ENCODE data around the gene LRGUK.
"Not testable (repeated sequence)": the region's sequence is repeated elsewhere in the genome, so short reads cannot be mapped to it uniquely, and the experiment has no call there.

Gene LRGUK

DNA sequence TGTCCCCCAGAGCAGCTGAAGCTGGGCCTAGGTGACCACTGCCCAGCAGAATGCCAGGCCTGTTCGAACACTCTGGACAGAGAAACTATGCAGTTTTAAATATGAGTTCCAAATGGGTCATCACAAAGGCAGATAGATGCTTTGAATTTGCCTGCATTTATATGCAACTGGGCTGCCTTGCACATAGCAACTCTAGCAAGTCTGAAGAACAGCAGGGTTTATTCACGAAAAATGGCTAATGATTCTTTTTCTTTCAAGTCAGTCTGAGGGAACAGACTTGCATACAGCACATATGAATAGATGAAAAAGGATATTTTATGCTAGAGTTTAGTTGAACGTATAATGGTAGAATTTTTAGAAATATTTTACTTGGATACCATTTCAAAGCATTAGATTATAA is 121.1 kb downstream of the LRGUK start:
- no peak for DNase-seq

DNA sequence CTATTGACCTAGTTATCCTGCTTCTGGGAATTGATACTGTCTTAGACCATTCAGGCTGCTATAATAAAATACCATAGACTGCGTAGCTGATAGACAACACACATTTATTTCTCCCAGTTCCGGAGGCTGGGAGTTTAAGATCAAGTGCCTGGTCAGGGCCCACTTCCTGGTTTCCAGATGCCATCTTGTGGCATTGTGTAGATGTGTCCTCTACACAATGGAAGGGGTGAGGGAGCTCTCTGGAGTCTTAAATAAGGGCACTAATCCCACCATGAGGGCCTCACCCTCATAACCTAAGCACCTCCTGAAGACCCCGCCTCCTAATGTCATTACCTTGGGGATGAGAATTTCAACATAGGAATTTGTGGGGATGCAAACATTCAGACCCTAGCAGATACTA is 127.2 kb downstream of the LRGUK start:
- no peak for DNase-seq

DNA sequence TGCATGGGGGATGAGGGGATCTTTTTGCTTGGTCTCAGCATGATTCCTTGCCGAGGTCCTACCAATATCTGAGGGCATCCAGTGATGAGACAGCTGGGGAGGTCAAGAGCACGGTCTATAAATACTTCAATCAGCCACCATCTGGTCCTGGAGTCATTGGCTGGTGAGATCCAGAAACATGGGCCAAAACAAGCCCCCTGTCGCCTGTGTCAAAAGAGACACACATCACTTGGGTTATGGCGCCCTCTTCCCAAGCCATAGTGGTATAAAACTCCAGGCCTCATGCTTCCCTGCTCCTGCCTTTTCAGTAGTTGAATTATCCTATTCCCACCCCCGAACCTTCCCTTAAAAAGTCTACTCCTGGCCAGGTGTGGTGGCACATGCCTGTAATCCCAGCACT is 128.7 kb downstream of the LRGUK start:
- DNase-seq: no peak

DNA sequence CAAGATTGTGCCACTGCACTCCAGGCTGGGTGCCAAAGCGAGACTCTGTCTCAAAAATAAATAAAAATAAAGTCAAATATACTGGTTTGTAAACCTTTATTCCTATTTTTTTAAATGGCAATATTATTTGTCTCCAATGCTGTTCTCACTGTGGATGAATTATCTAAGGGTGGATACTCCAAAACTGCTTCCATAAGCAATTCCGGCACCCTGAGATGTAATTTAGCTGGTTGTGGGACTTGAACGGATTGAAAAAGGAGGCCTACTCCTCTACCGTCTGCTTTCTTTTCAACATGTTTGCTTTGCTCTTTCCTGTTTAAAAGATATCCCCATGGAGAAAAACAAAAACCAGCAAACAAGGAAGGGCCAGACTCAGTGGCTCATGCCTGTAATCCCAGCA is 135.2 kb downstream of the LRGUK start:
- no peak for DNase-seq

DNA sequence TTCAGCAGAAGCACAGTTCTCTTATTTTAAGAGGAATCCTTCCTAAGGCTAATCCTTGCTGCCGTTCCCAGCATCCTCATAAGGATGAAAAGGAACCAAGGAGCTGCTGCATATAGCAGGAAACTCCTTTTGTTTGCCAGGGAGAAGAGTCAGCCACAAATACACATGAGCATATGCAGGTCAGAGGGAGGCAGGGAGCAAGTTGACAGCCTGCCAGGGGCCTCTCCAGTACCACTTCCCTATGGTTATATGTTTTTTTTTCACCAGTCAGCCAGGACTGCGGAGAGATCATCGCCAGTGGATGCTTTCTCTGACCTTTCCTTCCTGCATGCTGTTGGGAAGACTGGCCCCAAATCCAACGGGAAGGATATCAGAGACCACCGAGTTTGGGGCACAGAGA is 149.8 kb downstream of the LRGUK start:
- no peak for DNase-seq

DNA sequence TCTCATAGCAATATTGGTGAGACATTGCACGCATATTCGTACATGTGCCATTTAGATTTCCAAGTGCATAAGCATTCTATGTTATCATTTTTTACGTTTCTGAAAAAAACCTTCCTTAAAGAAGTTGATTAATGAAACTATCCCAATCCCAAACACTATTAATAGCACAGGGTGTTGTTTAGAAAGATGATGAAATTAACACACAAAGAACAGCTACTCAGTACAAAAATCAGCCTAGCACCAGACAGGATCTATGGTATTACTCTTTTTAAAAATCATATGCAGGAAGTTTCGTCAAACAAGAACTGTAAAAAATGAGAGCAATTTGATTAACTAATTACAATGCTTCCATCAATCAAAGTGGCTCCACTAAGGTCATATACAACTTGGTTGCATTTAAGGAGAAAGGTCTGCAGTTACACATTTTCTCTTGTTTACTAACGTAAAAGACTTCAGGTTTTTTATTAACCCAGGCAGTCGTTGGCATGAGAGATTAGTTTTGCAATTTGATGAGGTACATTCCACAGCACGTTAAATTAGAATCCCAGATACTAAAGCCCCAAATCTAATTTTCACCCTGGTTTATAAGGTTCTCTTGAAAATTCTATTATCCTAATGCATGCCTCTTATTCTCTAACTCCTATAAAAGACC is 151.5 kb downstream of the LRGUK start:
- no peak for DNase-seq

DNA sequence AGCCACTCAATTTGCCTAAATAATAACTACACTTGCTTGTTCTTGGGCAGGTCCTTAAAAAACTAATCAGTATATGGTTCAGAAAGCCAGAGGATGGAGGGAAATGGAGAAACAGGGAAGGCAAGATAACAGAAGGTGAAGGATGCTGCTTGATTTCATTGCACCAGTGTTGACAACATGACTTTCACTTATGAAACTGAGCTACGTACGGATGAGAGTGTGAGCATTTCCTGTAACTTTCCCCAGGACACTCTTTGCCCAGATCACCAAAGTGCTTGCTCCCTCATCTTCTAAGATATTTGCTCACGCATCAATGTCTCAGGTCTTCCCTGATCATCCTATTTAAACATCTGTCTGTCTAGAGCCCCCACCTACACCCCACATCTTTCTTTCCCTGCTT is 152.2 kb downstream of the LRGUK start:
- DNase-seq: no peak

DNA sequence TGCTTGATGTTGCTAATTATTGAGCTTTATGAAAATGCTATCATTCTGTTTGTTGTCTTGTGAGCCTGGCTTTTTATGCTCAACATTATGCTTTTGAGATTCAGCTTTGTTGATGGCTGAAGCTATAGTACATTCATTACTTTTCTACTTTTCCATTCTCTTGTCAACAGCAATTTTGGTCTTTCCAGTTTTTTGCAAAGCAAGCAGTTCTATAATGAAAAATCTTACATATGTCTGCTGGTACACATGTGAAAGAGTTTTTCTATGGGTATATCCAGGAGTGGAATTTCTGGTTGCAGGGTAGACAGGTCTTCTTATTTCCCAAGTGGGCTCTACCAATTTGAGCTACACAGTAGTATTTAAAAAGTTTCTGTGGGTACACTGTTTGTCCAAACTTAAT is 152.8 kb downstream of the LRGUK start:
- DNase-seq: no peak

DNA sequence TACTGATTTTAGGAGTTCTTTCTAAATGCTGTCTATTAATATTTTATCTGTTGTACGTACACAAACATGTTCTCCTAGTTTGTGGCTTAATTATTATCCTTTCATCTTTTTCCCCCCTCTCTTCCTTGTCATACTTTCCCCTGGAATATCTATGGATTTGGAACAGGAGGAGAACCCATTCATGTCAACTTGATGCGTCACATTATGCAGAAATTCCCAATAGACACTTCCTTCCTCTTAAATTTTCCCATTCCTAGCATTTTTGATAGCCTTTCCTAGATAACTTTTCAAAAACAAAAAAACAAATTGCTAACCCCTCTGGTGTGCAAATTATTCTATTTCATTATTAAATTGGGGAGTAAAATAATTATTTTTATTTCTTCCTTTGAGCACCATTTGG is 153.4 kb downstream of the LRGUK start:
- no peak for DNase-seq

DNA sequence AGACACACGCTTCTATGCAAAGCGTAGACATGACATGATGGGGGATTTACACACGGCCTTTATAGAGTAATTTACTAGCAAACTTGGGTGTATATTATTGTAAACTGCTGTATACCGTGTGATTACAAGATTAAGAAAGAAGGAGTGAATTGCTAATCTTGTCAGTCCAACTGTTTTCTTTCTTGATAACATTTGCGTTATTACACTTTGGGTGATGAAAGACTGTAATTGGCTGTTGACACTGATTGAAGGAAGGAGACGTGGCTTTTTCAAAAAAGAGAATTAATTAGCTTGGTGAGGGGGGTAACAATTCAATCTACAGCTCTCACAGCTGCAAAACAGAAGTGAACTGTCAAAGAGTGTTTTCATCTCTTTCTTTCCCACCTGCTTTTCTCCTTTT is 156.9 kb downstream of the LRGUK start:
- DNase-seq: no peak

DNA sequence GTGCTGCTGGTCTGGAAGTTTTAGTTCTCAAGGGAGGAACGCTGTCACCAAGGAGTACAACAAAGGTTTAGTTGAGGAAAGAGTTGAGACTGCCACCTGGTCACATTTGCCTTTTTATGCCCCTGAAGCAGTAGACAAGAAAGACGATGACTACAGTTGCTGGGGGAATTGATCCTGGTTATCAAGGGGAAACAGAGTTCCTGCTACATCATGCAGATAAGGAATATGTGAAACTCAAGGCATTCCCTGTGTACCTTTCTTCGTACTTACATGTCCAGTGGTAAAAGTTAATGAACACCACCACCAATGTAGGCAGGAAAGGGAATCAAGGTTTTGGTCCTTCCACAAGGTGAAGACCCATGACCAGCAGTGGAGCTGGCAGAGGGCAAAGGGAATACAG is 157.8 kb downstream of the LRGUK start:
- no peak for DNase-seq

DNA sequence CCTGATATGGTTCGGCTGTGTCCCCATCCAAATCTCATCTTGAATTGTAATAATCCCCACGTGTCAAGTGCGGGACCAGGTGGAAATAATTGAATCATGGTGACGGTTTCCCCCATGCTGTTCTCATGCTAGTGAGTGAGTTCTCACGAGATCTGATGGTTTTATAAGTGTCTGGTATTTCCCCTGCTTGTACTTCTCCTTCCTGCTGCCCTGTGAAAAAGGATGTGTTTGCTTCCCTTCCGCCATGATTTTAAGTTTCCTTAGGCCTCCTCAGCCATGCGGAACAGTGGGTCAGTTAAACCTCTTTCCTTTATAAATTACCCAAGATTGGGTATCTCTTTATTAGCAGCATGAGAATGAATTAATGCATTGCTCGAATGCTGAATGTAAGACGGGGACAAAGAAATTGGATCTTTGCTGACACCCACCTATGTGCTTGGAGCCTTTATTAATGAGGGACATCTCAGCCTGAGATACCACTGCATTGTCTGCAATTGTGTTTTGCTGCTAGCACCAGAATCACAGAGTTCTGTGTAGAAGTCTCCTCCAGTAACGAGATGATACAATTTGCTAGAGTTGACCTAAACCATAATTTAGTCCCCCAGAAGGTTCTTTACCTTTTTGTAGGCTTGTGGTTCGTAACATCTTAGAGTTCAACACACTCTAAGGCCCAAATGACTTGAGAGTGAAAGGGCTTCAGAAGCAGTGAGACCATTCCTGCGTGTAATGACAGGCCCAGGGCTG is 160.9 kb downstream of the LRGUK start:
- no peak for DNase-seq

DNA sequence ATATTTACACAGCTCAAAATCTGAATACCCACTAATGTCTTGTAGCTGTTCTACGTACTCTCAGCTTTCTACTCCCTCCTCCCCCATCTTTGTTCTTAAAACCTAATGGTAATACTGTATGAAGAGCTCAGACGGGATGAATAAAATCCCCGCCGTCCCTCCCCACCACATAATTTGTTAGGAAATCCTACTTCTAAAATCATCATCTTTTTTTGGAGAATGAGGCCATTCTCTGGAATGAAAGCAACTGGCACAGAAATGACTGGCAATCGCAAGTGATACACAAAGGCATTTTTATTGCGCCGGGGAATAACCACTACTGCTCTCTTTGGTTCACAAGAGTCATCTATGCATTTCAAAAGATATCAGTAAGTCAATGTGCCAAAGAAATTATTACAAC is 162.3 kb downstream of the LRGUK start:
- DNase-seq: no peak

DNA sequence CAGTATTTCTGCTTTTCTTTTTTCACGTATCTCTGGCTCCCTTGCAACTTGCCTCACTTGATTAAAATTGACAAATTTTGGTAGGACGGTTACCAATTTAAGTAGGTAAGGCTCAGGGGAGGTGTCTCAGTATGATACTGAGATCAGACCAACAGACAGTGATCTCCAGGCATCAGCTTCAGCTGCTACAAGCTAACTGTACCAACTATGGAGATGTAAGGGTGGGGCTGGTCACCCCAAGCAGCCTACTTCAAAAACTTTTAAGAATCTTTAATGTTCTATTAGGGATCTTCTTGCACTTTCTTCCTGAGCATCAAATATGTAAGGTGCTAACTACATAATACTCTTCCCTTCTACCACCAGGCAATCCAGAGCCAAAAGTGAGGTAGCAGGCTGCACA is 162.7 kb downstream of the LRGUK start:
- no peak for DNase-seq

DNA sequence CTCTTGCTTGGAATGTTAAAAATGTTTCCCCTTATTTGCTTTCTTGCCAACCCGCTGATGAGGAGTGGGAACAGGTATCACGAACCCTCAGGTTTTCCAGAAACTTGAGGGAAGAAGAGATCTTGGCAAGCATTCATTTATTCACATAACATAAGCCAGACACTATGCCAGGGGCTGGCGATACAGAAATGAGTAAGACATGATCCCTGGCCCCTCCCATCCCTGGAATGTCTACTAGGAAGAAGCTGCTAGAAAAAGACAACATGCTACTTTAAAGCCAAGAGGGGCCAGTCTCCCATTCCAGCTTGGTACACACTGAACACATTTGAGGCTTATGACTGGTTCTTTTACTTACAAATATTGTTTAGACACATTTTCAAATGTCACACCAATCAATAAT is 163.1 kb downstream of the LRGUK start:
- DNase-seq: no peak

DNA sequence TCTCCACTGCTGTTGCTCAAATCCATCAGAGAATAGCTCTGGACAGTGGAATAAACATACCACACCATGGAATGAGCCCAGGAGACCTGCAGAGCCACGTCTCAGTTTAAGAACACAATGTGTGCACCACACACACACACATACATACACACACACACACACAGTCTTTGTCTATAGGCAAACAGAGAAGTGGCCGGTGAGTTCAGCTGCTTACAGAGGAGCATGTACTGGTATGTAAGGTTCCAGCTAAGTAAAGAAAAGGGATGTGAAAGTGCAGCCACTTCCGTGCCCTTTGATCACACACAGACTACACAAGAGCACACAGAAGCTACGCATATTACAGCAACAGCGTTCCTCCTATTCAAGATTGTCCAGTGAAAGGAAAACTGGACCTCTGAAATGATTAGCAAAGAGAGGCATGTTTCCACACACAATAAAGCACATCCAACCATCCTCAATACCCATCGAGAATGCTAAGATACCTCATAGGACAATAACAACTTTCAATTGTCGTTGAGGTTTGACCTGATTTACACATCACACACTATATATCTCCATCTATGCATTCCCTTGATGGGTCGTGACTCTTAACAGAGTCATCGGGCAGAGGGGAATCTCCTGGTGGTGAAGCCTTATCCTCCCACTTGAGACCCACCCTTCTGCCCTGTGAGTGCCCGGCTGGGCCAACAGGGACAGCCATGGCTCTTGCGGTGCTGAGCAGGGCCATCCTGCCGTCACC is 166.0 kb downstream of the LRGUK start:
- DNase-seq: no peak

DNA sequence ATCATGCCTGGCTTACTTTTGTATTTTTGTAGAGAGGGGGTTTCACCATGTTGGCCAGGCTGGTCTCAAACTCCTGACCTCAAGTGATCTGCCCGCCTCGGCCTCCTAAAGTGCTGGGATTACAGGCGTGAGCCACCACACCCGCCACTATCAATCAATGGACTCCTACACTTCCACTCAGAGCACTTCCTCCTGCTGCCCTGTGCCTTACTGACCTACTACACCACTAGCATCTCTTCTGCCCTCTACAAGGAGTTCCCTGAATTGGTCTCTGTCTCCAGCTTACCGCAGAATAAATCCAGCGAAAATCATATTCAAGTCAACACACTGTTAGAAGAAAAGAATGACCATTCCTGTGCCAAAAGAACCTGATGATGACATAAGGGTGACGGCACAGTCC is 168.8 kb downstream of the LRGUK start:
- DNase-seq: not testable (repeated sequence)

DNA sequence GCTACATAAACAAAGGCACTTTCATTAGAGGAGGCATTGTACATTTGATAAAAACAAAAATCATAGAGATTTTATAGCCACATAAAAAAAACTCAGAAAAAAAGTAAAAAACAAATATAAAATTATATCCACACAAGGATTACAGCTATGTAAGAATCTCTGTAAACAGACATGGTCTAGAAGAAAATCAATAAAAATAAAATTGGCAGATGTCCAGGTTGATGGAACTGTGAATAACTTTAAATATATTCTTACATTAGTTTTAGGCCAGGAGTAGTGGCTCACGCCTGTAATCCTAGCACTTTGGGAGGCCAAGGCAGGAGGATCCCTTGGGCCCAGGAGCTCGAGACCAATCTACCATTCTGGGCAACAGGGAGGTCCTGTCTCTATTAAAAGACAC is 170.3 kb downstream of the LRGUK start:
- DNase-seq: no peak

DNA sequence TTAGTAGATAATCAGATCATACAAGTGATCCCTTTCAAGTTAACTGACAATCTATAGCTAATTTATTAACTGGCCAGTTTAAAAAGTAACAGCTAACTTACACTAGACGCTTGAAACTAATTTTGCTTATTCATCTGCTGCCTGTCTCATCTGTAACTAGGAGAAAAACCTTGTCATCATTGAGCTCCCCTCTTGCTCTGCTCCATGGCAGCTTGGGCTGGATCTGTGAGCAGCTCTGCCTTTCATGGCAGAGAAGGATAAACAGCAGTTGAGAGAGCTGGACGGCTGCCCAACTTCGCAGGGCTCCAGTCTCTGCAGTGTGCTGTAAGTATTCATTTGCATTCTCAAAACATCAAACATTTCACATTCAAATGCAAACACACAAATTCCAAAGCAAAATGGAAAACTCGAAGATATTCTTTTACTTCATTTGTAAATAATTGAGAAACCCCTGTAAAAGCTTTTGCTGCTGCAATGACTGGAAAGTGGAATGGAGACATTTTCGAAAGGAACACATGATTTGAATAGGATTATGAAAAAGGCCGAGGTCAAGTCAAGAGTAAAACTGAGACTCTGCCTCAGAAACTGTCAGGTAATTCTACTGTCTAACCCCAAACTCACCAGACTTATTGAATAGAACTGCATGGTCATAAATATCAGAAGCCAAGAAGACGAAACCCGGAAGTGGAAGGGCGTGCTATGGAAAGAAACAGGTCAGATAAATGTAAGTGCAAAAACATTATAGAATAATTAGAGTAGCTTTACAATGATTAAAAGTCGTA is 172.0 kb downstream of the LRGUK start:
- no peak for DNase-seq

DNA sequence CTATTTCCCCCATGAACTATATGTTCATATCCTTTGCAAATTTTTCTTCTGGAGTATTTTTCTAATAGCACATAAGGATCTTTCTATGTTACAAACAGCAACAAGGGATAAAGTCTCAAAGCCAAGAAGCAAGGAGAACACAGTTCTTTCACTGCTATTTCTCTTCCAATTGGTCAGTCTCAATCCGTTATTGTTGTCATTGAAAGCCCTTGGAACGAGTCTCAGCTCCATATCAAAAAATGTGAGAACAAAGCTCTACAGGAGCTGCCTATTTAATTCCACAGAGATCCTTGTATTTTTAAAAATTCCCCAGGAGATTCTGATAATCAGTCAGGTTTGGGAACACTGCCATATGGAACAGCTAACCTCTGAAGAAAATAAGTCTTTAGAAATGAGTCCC is 173.8 kb downstream of the LRGUK start:
- DNase-seq: no peak

DNA sequence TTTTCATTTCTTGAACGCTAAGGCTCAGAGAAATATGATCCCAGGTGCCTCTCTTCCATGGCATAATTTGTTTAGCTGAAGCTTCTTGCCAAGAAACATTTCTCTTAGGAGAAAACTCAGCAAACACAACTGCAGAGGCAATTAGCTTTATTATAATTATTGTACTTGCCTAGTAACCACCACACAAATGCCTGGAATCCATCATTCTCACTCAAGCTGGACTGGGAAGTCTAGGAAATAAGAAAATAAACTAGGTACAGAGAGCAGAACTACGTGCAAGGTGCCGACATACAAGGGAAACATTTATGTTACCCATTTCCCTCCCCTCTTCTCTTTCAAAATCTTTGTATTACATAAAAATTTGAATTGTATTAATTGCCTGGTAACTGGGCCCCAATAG is 174.5 kb downstream of the LRGUK start:
- DNase-seq: no peak

DNA sequence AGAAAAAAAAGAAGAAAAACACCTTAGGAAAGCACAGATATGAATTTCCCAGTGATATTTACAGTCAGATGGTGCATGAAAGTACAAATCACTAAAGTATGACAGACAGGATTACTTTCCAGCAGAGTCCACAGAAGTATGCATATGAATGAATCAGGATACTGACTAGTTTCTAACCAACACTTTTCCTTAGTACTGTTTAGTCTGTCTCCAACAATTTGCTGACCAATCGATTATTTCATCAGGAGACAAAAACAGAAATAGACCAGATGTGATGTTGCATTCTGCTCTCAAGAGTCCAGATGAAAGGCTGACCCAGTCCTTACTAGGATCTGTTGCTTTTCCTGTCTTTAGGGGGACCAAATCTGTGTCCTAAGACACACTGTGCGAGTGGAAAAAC is 175.0 kb downstream of the LRGUK start:
- DNase-seq: no peak

DNA sequence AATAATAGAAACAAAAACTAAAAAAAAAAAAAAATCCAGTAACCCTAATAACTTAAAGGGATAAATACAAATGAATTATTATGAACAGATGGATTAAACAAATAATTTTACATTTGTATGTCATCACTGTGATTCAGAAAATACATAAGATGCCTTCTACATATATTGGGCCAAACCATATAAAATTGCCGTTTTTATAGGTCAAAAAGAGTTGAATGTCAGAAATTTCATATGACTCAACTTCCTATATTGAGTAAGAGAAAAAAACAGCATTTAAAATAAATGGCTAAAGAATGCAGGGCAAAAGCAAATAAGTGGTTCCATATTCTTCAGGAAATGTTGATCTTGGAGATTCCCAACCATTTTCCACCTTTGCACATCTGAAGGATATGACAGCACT is 180.2 kb downstream of the LRGUK start:
- no peak for DNase-seq

DNA sequence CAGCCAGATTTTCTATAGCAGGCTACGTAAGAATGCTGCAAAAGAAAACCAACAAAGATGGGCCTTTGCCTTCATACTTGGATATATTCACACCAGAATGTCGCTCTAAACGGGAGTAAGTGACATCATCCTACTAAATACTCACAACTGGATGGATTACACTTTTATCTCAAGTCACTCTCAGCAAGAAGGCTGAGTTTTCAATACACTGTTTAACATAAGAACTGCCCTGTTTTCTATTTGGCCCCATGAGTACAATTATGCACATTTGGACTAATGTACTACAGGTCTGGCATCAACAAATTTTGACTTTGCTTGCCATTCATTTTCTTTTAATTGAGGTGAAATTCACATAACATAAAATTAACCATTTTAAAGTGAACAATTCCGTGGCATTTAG is 181.4 kb downstream of the LRGUK start:
- DNase-seq: no peak

Measured in stimulated activated CD4-positive, alpha-beta T cell treated with anti-CD3 and anti-CD28 coated beads, Interleukin-2, amount 100 ng/mL, for 24 hours (primary cell).